ENCODE data around the gene RLN1. TPM values are rescaled to one million over a fixed set of nuclear protein-coding genes. Genes with fewer than 3 reads are reported as not detected.
A peak's percentile ranks its signal among the peaks of the same experiment; 100 is the strongest.
"Not testable (repeated sequence)": the region's sequence is repeated elsewhere in the genome, so short reads cannot be mapped to it uniquely, and the experiment has no call there.

The RLN1 gene
- total and polyA plus RNA-seq, 2 experiments from 2014 or later = 0.34 TPM; not detected in 1

DNA sequence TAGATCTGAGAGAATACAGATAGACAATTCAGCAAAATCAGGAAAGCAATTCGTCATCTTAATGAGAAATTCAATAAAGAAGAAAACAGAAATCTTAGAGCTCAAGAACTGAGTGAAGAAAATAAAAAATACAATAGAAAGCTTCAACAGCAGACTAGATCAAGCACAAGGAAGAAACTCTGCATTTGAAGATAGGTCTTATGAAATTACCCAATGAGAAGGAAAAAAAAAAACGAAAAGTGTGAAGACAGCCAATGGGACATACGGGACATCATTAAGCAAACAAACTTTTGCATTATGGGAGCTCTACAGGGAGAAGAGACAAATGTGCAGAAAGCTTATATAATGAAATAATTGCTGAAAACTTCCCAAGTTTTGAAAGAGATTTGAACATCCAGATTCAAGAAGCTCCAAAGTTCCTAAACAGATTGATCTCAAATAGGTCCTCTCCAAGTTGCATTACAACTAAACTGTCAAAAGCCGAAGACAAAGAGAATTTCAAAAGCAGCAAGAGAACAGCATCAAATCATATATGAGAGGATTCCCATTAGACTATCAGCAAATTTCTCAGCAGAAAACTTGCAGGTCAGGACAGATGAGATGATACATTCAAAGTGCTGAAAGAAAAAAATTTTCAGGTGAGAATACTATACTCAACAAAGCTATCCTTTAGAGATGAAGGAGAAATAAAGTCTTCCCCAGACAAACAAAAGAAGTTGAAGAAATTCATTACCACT is 24.3 kb downstream of the RLN1 start:
- WGBS (ENCODE audit: low lambda C conversion rate, missing lambda C conversion rate) = 58% methylated on average over 4 of the region's 4 CpGs
- no peaks in the 10 kb centered on the region for H3K27me3 ChIP-seq
- TF ChIP-seq EZH2phosphoT487 (IDR thresholded peaks at IDR 0.05; ENCODE audit: low read depth, severe bottlenecking, unreplicated experiment) (no peak), EZH2 (IDR thresholded peaks at IDR 0.05; ENCODE audit: borderline replicate concordance) (no peak)
- no peak overlapping the region for H3K4me3 ChIP-seq
- H3K9me3 ChIP-seq (ENCODE audit: low read depth) = no peaks in the 10 kb centered on the region
- H3K4me1 ChIP-seq (ENCODE audit: insufficient read depth) = no peaks in the 10 kb centered on the region
- no peak overlapping the region for H2AFZ ChIP-seq
- no peak overlapping the region for H3K27ac ChIP-seq
- no peaks in the 10 kb centered on the region for H3K9me2 ChIP-seq (replicated peaks; ENCODE audit: insufficient read depth)
- H3K4me2 ChIP-seq = no peak overlapping the region
- no peaks in the 10 kb centered on the region for H3K79me2 ChIP-seq
- H3K36me3 ChIP-seq (replicated peaks; ENCODE audit: insufficient read depth, low read depth) = no peaks in the 10 kb centered on the region
- DNase-seq (ENCODE audit: low spot score) = no peak
- no peaks in the 10 kb centered on the region for H4K20me1 ChIP-seq (ENCODE audit: insufficient read depth, poor library complexity, severe bottlenecking)

DNA sequence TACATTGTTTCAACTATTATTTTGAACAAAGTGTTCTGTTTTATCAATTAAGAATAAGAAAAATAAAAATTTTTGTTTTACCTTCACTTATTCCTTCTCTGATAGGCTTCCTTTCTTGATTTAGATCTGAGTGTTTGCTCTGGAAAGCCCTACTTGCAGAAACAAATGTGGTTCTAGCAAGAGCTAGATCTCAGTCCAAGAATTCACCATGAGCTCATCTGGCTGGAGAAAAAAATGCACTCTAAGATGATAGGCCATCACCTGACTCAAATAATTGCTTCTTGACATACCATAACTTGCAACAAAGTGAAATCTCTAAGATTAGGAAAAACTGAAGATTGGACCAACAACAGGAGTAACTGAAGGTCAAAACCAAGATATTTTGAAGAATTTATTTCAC is 28.8 kb downstream of the RLN1 start:
- Histone ChIP-seq H3K4me3 (no peak overlapping the region), H3K4me1 (ENCODE audit: insufficient read depth) (no peaks in the 10 kb centered on the region), H3K27me3 (no peaks in the 10 kb centered on the region), H3K36me3 (replicated peaks; ENCODE audit: insufficient read depth, low read depth) (no peaks in the 10 kb centered on the region), H3K9me3 (ENCODE audit: low read depth) (no peaks in the 10 kb centered on the region), H3K79me2 (no peaks in the 10 kb centered on the region), H3K27ac (no peak overlapping the region), H2AFZ (no peak overlapping the region), H3K4me2 (no peak overlapping the region), H4K20me1 (ENCODE audit: insufficient read depth, poor library complexity, severe bottlenecking) (no peaks in the 10 kb centered on the region), H3K9me2 (replicated peaks; ENCODE audit: insufficient read depth) (no peaks in the 10 kb centered on the region)
- no peak for DNase-seq (ENCODE audit: low spot score)
- no peak for TF ChIP-seq EZH2 (IDR thresholded peaks at IDR 0.05; ENCODE audit: borderline replicate concordance)
- TF ChIP-seq, protein P1, sequence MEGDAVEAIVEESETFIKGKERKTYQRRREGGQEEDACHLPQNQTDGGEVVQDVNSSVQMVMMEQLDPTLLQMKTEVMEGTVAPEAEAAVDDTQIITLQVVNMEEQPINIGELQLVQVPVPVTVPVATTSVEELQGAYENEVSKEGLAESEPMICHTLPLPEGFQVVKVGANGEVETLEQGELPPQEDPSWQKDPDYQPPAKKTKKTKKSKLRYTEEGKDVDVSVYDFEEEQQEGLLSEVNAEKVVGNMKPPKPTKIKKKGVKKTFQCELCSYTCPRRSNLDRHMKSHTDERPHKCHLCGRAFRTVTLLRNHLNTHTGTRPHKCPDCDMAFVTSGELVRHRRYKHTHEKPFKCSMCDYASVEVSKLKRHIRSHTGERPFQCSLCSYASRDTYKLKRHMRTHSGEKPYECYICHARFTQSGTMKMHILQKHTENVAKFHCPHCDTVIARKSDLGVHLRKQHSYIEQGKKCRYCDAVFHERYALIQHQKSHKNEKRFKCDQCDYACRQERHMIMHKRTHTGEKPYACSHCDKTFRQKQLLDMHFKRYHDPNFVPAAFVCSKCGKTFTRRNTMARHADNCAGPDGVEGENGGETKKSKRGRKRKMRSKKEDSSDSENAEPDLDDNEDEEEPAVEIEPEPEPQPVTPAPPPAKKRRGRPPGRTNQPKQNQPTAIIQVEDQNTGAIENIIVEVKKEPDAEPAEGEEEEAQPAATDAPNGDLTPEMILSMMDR (IDR thresholded peaks at IDR 0.05; ENCODE audit: poor library complexity) = no peak
- no peak for TF ChIP-seq EZH2phosphoT487 (IDR thresholded peaks at IDR 0.05; ENCODE audit: low read depth, severe bottlenecking, unreplicated experiment)

DNA sequence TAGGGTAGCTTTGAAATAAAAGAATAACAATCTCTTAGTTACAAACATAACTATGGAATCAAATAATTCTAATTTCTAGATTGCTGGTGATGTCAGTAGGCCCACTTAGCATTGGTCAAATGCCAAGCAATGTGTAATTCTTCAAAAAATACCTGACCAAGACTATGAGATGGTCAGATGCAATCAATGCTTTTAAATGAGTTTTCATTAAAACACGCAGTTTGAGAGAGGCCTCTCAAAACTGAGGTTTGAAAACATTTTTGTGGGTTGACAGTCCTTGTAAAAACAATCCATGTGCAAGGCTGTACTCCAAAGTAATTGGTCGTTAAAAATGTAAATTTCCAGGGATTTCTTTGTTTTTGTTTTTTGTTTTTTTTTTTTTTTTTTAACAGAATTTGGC is 33.9 kb downstream of the RLN1 start:
- H3K4me2 ChIP-seq = no peak overlapping the region
- no peak for TF ChIP-seq EZH2 (IDR thresholded peaks at IDR 0.05; ENCODE audit: borderline replicate concordance)
- TF ChIP-seq, protein P1 (IDR thresholded peaks at IDR 0.05; ENCODE audit: poor library complexity) = no peak
- no peak for TF ChIP-seq EZH2phosphoT487 (IDR thresholded peaks at IDR 0.05; ENCODE audit: low read depth, severe bottlenecking, unreplicated experiment)
- WGBS (ENCODE audit: low lambda C conversion rate, missing lambda C conversion rate) = 80% methylated on average over 2 of the region's 2 CpGs
- no peaks in the 10 kb centered on the region for H3K9me3 ChIP-seq (ENCODE audit: low read depth)
- H3K79me2 ChIP-seq = no peaks in the 10 kb centered on the region
- H3K4me1 ChIP-seq (ENCODE audit: insufficient read depth) = no peaks in the 10 kb centered on the region
- no peak for DNase-seq (ENCODE audit: low spot score)
- H4K20me1 ChIP-seq (ENCODE audit: insufficient read depth, poor library complexity, severe bottlenecking) = no peaks in the 10 kb centered on the region
- H3K9me2 ChIP-seq (replicated peaks; ENCODE audit: insufficient read depth) = no peaks in the 10 kb centered on the region
- no peaks in the 10 kb centered on the region for H3K27me3 ChIP-seq
- no peak overlapping the region for H3K4me3 ChIP-seq
- H3K27ac ChIP-seq = no peak overlapping the region
- H2AFZ ChIP-seq = no peak overlapping the region
- no peaks in the 10 kb centered on the region for H3K36me3 ChIP-seq (replicated peaks; ENCODE audit: insufficient read depth, low read depth)

DNA sequence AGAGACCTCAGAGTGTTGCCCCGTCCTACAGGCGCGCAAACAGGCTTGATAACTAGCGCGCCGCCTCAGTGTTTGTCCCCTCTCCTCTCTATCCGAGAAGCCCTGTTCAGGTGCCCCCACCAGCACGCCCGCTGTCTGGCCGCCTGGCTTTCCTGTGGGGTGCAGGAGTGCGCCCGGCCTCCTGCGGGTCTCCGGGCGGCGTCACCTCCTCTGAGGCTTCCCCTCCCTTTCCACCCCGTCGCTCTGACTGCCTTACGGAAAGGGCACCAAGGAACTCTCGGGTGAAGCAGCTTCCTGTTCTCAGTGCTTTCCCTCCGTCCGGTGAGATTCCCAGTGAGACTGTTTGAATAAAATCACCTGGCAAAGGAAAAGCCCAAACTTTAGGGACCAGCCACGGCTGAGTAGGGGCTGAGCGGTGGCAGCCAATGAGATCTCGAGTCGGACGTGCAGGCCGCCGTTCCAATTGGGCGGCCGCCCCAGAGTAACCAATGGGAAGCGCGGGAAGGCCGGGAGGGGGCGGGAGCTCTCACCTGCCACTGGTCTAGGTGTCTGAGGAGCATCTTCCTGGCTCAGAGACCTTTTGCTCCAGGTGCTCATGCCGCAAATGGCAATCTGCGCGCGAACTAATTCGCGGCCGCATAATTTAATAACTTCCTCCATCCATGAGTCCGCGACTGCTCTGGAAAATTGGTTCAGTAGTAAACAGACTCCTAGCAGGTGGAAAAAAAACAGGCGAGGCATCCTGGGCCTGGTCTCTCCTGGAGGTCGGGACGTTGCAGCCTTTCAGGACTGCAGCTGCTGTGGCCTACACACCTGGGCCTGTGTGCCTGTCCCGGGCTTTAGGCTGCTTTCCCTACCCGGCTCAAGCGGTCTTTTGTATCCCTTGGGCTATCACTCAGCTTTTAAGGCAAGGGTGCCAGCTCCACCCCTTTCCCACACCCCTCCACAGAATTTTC is 35.6 kb downstream of the RLN1 start, which contains the start of gene RLN2:
TSS of gene RLN2 (minus strand) at position 877 of the 956 bp plus-strand sequence. CDS start at position 741, 136 bp downstream.
- WGBS (ENCODE audit: low lambda C conversion rate, missing lambda C conversion rate) = 63% methylated on average over 12 of the region's 50 CpGs
- H3K79me2 ChIP-seq = not testable (repeated sequence)

More for the DNA sequence above, 35.6 kb downstream of the RLN1 start, which contains the start of gene RLN2:
- DNase-seq (ENCODE audit: low spot score); H3K9me3 ChIP-seq (ENCODE audit: low read depth); H3K27me3 ChIP-seq; H3K4me1 ChIP-seq (ENCODE audit: insufficient read depth); H3K36me3 ChIP-seq (replicated peaks; ENCODE audit: insufficient read depth, low read depth); H2AFZ ChIP-seq; H4K20me1 ChIP-seq (ENCODE audit: insufficient read depth, poor library complexity, severe bottlenecking); H3K9me2 ChIP-seq (replicated peaks; ENCODE audit: insufficient read depth); H3K27ac ChIP-seq; H3K4me3 ChIP-seq: not testable (repeated sequence)
- H3K4me2 ChIP-seq = peak within 1 kb of the TSS; percentile 41

All from hepatocyte (in vitro differentiated cells).